ENCODE data around the gene PRADC1.
"Not testable (repeated sequence)": the region's sequence is repeated elsewhere in the genome, so short reads cannot be mapped to it uniquely, and the experiment has no call there.

PRADC1 gene

DNA sequence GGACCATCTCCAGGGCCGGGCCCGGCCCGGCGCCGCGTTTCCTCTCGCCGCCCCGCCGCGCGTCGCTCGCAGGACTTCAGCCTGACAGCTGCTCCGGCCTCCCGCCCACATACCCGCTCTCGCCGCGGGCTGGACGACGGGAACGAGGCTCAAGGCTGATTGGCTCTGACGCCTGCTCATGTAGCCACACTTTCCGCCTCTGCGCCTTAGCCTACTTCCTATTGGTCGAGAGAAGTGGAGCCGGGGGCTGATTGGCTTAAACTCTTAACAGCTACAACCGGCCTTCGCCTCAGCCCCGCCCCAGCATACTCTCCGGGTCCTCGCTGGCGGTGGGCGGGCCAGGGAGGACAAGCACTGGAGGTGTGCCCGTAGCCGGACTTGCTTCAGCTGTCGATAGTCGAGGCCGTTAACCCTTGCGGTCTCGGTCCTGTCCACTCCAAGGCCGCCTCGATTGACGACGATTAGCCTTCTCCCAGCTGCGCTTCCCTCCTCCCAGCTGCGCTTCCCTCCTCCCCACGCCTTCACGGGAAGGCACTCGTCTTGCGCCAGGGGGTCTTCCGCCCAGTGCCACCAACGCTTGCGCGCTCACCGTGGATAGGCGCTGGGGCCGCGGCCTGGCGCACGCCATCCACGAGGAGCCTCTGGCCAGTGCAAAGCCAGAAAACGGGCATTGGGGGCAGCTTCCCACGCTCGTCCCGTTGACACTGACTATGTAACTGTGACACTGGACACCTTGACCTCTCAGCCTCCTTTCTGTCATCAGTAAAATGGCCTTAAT is at the start of gene PRADC1:
Gene PRADC1 (minus strand): TSS at position 86 of the 778 bp plus-strand sequence. CDS start 79 bp downstream, at position 7.
- peak; percentile 99 for DNase-seq

DNA sequence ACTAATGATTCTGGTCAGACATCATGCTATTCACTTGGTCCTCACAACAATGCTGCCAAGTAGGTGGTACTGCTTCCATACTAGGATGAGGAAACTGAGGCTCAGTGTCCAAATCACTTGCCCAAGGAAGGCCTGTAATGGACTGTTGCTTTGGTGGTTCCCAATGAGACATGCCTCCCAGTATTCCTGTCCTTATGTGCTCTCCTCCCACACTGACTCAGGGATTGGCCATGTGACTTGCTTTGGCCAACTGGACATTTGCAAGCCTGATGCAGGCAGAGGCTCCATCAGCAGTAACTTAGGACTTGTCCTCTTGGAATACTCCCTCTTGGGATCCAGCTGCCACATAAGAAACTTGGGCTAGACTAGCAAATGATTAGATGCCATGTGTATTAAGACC is 48.2 kb upstream of the PRADC1 start:
- DNase-seq: no peak

DNA sequence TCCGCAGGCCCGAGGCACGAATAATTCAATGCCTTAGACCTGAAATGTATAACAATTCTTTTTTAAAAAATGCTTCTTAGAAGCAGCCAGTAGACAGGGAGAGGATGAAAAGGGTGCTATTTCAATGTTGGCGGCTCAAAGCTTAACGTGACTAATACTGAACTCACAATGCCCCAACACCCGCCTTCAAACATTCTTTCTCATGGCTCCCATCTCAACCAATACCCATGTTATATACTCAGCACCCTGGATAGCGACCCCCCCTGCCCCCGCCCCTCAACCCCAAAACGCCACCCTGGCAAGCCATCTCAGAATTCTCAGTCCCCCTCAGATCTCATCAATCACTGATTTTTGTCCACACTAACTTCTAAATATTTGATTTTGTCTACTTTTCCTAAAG is 46.8 kb upstream of the PRADC1 start:
- no peak for DNase-seq

GRCh38 chr2:73272270-73272669 is 39.2 kb upstream of the PRADC1 start:
- DNase-seq: no peak

- peak; percentile 53 for DNase-seq
Observed at GRCh38 chr2:73269686-73270465, 36.8 kb upstream of the PRADC1 start.

DNA sequence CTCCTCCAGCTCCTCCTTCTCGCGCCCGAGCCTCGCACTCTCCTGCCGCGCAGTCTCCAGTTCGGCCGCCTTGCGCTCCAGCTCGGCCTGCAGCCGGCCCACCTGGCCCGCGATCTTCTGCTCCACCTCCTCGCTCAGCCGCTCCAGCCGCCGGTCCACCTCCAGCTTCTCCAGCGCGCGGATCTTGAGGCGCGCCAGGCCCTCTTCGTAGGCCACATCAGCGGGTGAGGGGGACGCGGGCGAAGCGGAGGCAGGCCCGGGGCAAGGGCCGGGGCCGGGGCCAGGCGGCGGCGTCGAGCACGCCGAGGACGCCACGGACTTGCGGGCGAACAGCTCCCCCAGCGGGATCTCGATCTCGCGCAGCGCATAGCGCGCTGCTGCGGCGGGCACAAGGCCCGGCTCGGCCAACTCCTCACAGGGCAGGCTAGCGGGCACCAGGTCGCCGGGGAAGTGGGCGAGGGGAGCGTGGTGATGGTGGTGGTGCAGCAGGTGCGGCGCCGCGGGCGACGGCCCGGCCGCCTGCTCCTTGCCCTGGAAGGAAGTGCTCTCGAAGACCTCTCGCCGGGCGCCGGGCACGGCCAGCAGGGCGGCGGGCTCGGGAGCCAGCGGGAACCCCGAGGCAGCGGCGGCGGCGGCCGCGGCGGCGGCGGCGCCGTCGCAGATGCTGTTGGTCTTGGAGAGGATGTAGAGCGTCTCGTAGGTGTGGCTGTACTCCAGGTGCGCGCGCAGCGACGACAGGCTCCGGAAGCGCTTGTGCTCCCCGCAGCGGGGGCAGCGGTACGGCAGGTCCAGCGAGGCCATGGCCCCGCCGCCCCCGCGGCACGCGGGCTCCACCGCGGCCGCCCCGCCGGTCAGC is 36.0 kb upstream of the PRADC1 start:
- peak; percentile 93 for DNase-seq

GRCh38 chr2:73268366-73268829 is 35.4 kb upstream of the PRADC1 start:
- DNase-seq: no peak

- no peak for DNase-seq
Observed at GRCh38 chr2:73267008-73267407, 34.0 kb upstream of the PRADC1 start.

GRCh38 chr2:73266061-73266901 is 33.2 kb upstream of the PRADC1 start:
- no peak for DNase-seq

DNA sequence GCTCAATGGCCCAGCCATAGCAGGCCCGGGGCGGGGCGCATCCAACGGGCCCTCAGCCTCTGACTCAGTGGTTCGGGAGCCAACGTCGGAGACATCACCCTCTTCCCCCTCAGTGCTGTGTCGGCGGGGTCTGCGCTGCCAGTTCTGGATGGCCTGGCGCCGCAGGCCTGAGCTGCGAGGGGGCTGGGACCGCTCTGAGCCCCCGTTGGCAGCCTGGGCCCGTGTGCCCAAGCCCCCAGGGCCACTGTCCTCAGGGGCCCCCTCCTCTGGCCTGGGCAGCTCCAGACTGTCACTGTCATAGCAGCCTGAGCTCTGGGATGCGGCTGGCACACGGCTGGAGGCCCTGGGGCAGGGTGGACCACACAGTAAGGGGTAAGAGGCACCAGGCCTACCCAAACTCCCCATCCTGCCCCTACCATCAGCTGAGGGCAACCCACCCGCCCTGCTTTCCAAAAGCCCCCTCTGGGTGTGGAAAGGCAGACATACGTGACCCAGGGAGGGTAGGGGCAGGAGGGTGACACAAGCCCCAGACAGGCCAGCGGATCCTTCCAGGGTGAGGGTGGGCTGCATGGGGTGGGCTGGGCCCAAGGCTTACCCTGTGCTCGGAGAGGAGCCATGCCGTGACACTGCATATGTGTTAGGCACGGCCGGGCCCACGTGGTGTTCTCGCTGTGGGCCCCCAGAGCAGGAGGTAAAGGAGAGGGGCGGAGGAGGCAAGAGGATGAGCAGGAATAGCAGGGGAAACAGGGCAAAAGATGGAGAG is 32.4 kb upstream of the PRADC1 start:
- DNase-seq: no peak

GRCh38 chr2:73264783-73265182 is 31.7 kb upstream of the PRADC1 start:
- no peak for DNase-seq

- DNase-seq: no peak
Observed at GRCh38 chr2:73264332-73264606, 31.2 kb upstream of the PRADC1 start.

GRCh38 chr2:73263540-73264331 is 30.7 kb upstream of the PRADC1 start:
- DNase-seq: no peak

GRCh38 chr2:73262691-73263429 is 29.8 kb upstream of the PRADC1 start:
- DNase-seq: not testable (repeated sequence)

DNA sequence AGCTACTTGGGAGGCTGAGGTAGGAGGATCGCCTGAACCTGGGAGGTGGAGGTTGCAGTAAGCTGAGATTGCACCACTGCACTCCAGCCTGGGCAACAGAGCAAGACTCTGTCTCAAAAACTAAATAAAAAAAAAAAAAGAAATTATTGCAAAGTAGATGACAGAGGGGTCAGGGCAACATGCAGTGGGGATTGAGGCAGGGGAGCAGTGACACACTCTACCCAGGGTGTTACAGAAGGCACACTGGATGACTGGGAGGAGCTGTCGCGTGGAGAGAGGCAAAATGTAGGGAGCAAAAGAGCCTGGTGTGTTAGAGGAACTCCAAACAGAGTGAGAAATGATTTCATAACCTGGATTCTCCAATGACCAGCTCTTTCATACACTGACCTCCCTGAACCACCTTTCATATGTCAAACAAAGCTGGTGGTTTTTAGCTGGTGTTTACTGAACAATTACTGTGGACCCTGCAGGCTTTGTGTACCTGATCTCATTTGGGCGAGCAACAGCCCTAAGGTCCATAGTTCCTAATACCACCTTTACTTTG is 29.1 kb upstream of the PRADC1 start:
- DNase-seq: peak; percentile 45

DNA sequence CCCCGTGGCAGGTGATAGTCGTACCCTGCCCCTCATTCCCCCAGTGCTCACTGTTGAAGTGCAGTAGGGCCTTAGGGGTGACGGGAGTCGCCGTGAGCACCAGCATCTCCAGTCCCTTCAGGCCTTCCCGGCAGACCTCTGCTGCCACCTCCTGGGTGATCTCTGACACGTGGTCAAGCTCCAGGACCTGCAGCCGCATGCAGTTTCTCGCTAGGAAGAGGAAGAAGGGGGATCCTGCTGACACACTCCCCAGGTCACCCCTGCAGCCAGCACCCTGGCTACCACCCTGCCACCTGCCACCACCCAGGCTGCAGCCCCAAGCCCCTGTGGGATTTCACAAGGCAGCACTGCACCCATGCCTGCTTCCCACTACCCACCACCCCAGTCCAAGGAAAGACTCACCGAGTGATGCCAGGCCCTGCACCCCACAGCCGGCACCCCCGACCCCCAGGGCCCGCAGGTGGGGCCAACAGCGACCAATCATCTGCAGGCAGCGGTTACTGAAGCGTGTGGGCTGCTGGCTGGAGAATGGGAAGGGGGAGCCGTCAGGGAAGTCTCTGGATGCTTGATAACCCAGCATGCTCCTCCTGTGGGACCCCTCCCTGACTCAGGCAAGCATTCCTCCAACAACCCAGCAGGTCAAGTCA is 27.4 kb upstream of the PRADC1 start:
- DNase-seq: no peak

- no peak for DNase-seq
Observed at GRCh38 chr2:73259704-73260337, 26.8 kb upstream of the PRADC1 start.

GRCh38 chr2:73259276-73259675 is 26.2 kb upstream of the PRADC1 start:
- DNase-seq: no peak

DNA sequence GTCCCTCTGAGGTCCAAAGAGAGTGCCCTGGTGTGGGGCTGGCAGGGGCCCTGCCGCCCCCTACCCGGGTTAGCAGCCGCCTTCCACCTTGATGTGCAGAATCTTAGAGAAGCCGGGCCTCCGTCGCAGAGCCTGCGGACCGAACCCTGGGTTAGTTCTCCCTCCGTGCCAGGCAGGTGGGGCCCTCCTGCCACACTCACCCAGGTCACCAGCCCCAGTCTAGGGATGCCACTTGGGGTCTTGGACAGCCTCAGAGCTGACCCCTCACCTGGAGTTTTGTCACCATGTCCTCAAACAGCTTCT is 25.8 kb upstream of the PRADC1 start:
- no peak for DNase-seq
